Spleen (tissue), 11 donors: ENCODE results near the gene TMEM26. TPM values are rescaled to one million over a fixed set of nuclear protein-coding genes. Genes with fewer than 3 reads are reported as not detected.

Source experiments
- DNase-seq: peaks from one replicate; pipeline ENCODE4 v3.0.0-alpha.2; 2020
- H3K27ac ChIP-seq, 8 donors: fragments of 200-600 bp; sonication (generic) in 7 of 8; 1 replicate in 4 of 8; 2 replicates in 4 of 8; pipeline versions ENCODE4 v1.5.0 to v1.8.0; 2016 to 2021; ENCODE audit warnings: inconsistent platforms in 4 of 8, mild to moderate bottlenecking in 4 of 8, moderate library complexity in 1 of 8
- H3K27me3 ChIP-seq, 7 donors: fragments of 200-600 bp; sonication (generic) in 6 of 7; replicated peaks in 1 of 7; 1 replicate in 4 of 7; 2 replicates in 3 of 7; pipeline versions ENCODE4 v1.5.0 to v1.8.0; 2016 to 2021; ENCODE audit warnings: inconsistent platforms in 3 of 7, mild to moderate bottlenecking in 1 of 7
- H3K36me3 ChIP-seq, 6 donors: fragments of 200-600 bp; sonication (generic) in 5 of 6; 1 replicate in 4 of 6; 2 replicates in 2 of 6; pipeline versions ENCODE4 v1.5.0 to v1.8.0; 2016 to 2021; ENCODE audit warnings: inconsistent platforms in 2 of 6
- H3K4me1 ChIP-seq, 6 donors: fragments of 200-600 bp; sonication (generic) in 5 of 6; 1 replicate in 3 of 6; 2 replicates in 3 of 6; pipeline versions ENCODE4 v1.5.0 to v1.8.0; 2016 to 2021; ENCODE audit warnings: inconsistent platforms in 3 of 6
- H3K4me3 ChIP-seq, 8 donors: fragments of 200-600 bp; sonication (generic) in 7 of 8; 1 replicate in 4 of 8; 2 replicates in 4 of 8; pipeline versions ENCODE4 v1.5.0 to v1.8.0; 2016 to 2021; ENCODE audit warnings: inconsistent platforms in 4 of 8, mild to moderate bottlenecking in 4 of 8, moderate library complexity in 2 of 8
- H3K9me3 ChIP-seq, 8 donors: fragments of 200-600 bp; sonication (generic) in 7 of 8; 1 replicate in 4 of 8; 2 replicates in 4 of 8; pipeline versions ENCODE4 v1.5.0 to v1.8.0; 2016 to 2021; ENCODE audit warnings: inconsistent platforms in 4 of 8
- POLR2A ChIP-seq, 3 donors: fragments of 450-650 bp; IDR thresholded peaks; one replicate each; pipeline ENCODE4 v1.5.1; 2017; ENCODE audit warnings: antibody characterized with exemption in 3 of 3, mild to moderate bottlenecking in 1 of 3
- POLR2AphosphoS5 ChIP-seq, 3 donors: sonication (generic); formaldehyde crosslinking; IDR thresholded peaks; one replicate each; pipeline ENCODE4 v1.5.1; 2017; ENCODE audit warnings: antibody characterized with exemption in 3 of 3
- WGBS, 5 donors: extraction: QIAGEN DNeasy Blood & Tissue Kit in 3 of 5; methylation state at CpG; one replicate each; pipeline versions ENCODE4 v1.1.5 to v1.1.7; 2013 to 2018; 5-methylcytosine and 5-hydroxymethylcytosine counted together
- intact Hi-C: fragments of 100-400 bp; cut with DNase I; formaldehyde crosslinking; loops from one replicate; pipeline ENCODE4 v1.15.0; 2023; ENCODE audit warnings: low total_unique reads
- polyA plus RNA-seq, 3 donors: library from polyadenylated mRNA; stranded (reverse); fragments of 200-250 nt; gene quantifications; one replicate each; pipeline ENCODE4 v1.2.1, GENCODE V29; 2013
- total RNA-seq, 7 donors: library from RNA; depleted of rRNA in 3 of 7; stranded (reverse); fragments of >200 nt in 3 of 7; fragmentation: NEBNext Ultra II Directional in 4 of 7; extraction: Animal tissue kit (Norgen Biotek cat#: 25700) in 4 of 7; gene quantifications; one replicate each; pipeline versions ENCODE4 v1.1.0 to v1.2.1, GENCODE V29; 2016 to 2021
- TF ChIP-seq, protein P1 (sequence below), 11 experiments: fragments of 200-600 bp in 7 of 11; fragments of 450-650 bp in 4 of 11; sonication (generic) in 4 of 11; IDR thresholded peaks in 8 of 11; conservative IDR thresholded peaks in 3 of 11; 1 replicate in 7 of 11; 2 replicates in 4 of 11; pipeline versions ENCODE4 v1.4.0 to v1.8.0; 2016 to 2021; ENCODE audit warnings: antibody characterized with exemption in 11 of 11, inconsistent platforms in 4 of 11, mild to moderate bottlenecking in 1 of 11
- donor health status: healthy with polysubstance abuse.
- donor health status: DM: no; HTN: no; CAD: no; lungs with moderate emphysema.
- donor health status: DM: no; HTN: no; CAD: no.
- donor health status: Bipolar disorder and iron deficiency.
- donor health status: healthy.
- donor health status: DM: no; HTN: no; CAD: no.
- donor health status: DM: yes; HTN: yes; CAD: no.

TMEM26 gene
- total and polyA plus RNA-seq, 10 donors, result 1.0 to 30.9 (median 20.8) TPM

DNA sequence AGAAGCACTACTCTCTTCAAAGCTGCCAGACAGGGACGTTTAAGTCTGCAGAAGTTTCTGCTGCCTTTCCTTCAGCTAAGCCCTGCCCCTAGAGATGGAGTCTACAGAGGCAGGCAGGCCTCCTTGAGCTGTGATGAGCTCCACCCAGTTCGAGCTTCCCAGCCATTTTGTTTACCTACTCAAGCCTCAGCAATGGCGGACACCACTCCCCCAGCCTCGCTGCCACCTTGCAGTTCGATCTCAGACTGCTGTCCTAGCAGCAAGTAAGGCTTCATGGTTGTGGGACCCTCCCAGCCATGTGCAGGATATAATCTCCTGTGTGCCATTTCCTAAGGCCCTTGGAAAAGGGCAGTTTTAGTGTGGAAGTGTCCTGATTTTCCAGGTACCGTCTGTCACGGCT, 74.3 kb downstream of the TMEM26 start:
- Histone ChIP-seq H3K36me3 (no peaks in the 10 kb centered on the region), H3K9me3 (peaks cover 0 to 18% (median 7%) of the 10 kb centered on the region in 8 donors), H3K4me1 (no peaks in the 10 kb centered on the region), H3K4me3 (no peak overlapping the region), H3K27ac (no peak overlapping the region), H3K27me3 (no peaks in the 10 kb centered on the region)
- DNase-seq, result no peak
- 79 to 90% (median 88%) methylated on average over 7 of the region's 7 CpGs for WGBS, 5 donors
- TF ChIP-seq POLR2AphosphoS5 (IDR thresholded peaks at IDR 0.05) (no peak), POLR2A (IDR thresholded peaks at IDR 0.05) (no peak)
- TF ChIP-seq, protein P1, sequence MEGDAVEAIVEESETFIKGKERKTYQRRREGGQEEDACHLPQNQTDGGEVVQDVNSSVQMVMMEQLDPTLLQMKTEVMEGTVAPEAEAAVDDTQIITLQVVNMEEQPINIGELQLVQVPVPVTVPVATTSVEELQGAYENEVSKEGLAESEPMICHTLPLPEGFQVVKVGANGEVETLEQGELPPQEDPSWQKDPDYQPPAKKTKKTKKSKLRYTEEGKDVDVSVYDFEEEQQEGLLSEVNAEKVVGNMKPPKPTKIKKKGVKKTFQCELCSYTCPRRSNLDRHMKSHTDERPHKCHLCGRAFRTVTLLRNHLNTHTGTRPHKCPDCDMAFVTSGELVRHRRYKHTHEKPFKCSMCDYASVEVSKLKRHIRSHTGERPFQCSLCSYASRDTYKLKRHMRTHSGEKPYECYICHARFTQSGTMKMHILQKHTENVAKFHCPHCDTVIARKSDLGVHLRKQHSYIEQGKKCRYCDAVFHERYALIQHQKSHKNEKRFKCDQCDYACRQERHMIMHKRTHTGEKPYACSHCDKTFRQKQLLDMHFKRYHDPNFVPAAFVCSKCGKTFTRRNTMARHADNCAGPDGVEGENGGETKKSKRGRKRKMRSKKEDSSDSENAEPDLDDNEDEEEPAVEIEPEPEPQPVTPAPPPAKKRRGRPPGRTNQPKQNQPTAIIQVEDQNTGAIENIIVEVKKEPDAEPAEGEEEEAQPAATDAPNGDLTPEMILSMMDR (IDR thresholded peaks at IDR 0.05 in 8 of 11, conservative IDR thresholded peaks at IDR 0.05 in 3 of 11), result no peak
- intact Hi-C loops, result no loop called here

DNA sequence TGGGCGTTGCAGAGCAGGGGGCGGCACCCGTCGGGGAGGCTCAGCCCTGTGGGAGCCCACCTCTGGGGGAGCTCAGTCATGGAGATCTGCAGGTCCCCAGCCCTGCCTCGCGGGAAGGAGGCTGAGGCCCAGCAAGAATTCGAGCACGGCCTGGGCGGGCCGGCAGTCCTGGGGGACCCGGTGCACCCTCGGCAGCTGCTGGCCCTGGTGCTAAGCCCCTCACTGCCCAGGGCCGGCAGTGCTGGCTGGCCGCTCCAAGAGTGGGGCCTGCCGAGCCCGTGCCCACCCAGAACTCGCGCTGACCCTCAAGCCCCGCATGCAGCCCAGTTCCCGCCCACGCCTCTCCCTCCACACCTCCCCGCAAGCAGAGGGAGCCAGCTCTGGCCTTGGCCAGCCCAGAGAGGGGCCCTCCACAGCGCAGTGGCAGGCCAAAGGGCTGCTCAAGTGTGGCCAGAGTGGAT, 76.2 kb downstream of the TMEM26 start:
- no peaks in the 10 kb centered on the region for H3K4me1 ChIP-seq
- H3K36me3 ChIP-seq, result no peaks in the 10 kb centered on the region
- intact Hi-C loops, result no loop called here
- no peak overlapping the region for H3K4me3 ChIP-seq
- no peak overlapping the region for H3K27ac ChIP-seq
- TF ChIP-seq, protein P1 (IDR thresholded peaks at IDR 0.05 in 8 of 11, conservative IDR thresholded peaks at IDR 0.05 in 3 of 11), result no peak
- no peak for TF ChIP-seq POLR2A (IDR thresholded peaks at IDR 0.05)
- H3K27me3 ChIP-seq, result no peaks in the 10 kb centered on the region
- 83 to 96% (median 94%) methylated on average over 1 to 23 of the region's 23 CpGs for WGBS, 5 donors
- DNase-seq, result peak; percentile 70
- H3K9me3 ChIP-seq, result peaks cover 0 to 18% (median 7%) of the 10 kb centered on the region in 8 donors

DNA sequence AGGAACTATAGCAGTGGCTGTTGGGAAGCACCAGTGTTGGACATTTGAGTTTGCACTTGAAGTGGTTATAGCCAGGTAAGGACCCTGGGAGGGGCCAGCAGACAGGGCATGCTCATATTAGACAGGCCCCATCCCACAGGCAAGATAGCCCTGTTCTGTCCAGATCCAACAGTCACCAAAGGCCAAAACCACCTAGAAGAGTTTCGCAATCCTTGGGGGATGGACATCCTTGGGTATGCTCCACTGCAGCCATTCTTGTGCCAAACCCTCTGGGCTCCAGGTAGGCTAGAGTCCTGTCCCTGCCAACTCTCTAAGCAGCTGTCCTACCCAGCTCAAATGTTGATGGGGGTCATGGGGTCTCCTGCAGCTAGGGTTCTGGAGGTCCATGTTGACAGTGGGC, 76.8 kb downstream of the TMEM26 start:
- Histone ChIP-seq H3K4me3 (no peak overlapping the region), H3K27ac (no peak overlapping the region), H3K9me3 (peaks cover 0 to 18% (median 7%) of the 10 kb centered on the region in 8 donors), H3K27me3 (no peaks in the 10 kb centered on the region), H3K4me1 (no peaks in the 10 kb centered on the region), H3K36me3 (no peaks in the 10 kb centered on the region)
- no peak for TF ChIP-seq POLR2AphosphoS5 (IDR thresholded peaks at IDR 0.05)
- TF ChIP-seq POLR2A (IDR thresholded peaks at IDR 0.05), result no peak
- TF ChIP-seq, protein P1 (IDR thresholded peaks at IDR 0.05 in 8 of 11, conservative IDR thresholded peaks at IDR 0.05 in 3 of 11), result no peak
- 78 to 100% (median 96%) methylated on average over 1 of the region's 1 CpG for WGBS, 5 donors
- intact Hi-C loops, result no loop called here
- DNase-seq, result no peak

DNA sequence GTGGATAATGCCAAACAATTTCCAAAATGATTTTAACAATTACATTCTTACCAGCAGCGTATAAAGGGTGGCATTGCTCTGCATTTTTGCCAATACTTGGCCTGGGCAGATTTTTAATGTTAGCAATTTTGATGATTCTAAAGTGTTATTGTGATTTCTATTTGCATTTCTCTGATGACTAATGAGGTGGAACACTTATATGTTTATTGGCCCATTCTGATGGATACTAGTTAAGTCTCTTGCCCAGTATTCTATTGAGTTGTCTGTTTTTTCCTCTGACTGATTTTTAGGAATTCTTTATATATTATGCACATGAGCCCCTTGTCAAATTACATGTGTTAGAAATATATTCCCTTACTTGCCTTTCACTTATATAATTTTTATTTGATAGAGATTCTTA, 86.8 kb downstream of the TMEM26 start:
- no peak for DNase-seq
- H3K9me3 ChIP-seq, result no peaks in the 10 kb centered on the region
- intact Hi-C loops, result no loop called here
- TF ChIP-seq POLR2A (IDR thresholded peaks at IDR 0.05) (no peak), POLR2AphosphoS5 (IDR thresholded peaks at IDR 0.05) (no peak)
- TF ChIP-seq, protein P1 (IDR thresholded peaks at IDR 0.05 in 8 of 11, conservative IDR thresholded peaks at IDR 0.05 in 3 of 11), result no peak
- H3K4me1 ChIP-seq, result no peaks in the 10 kb centered on the region
- 78 to 93% (median 89%) methylated on average over 1 of the region's 1 CpG for WGBS, 5 donors
- no peaks in the 10 kb centered on the region for H3K27me3 ChIP-seq
- H3K36me3 ChIP-seq, result no peaks in the 10 kb centered on the region
- no peak overlapping the region for H3K27ac ChIP-seq
- no peak overlapping the region for H3K4me3 ChIP-seq
